Kasumi-1 (cell line): ENCODE measurements around the gene UBTD2.
"Not testable (repeated sequence)": the region's sequence is repeated elsewhere in the genome, so short reads cannot be mapped to it uniquely, and the experiment has no call there.

Experiments used
- DNase-seq, 2 experiments: peaks; one replicate each; lab custom pipeline; 2025; lab: John Stamatoyannopoulos, UW

Gene UBTD2

DNA sequence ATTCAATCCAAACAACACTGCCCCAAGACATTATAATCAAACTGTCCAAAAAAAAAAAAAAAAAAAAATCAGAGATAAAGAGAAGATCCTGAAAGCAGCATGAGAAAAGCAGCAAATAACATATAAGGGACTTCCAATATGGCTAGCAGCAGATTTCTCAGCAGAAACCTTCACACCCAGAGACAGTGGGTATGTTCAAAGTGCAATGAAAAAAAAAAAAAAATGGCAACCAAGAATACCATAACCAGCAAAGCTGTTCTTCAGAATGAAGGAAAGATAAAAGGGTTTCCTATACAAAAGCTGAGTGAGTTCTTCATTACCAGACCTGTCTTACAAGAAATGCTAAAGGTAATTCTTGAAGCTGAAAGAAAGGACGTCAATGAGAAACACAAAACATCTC lies 32.1 kb downstream of the UBTD2 start:
- no peak for DNase-seq

DNA sequence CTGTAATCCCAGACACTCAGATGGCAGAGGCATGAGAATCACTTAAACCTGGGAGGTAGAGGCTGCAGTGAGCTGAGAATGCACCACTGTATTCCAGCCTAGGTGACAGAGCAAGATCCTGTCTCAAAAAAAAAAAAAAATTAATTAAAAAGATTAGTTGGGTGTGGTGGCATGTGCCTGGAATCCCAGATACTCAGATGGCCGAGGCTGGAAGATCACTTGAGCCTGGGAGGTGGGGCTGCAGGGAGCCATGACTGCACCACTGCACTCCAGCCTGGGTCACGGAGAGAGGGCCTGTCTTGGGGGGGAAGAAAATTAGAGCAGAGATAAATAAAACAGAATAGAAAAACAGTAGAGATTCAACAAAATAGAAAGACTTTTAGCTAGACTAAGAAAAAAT lies 34.9 kb downstream of the UBTD2 start:
- no peak for DNase-seq

DNA sequence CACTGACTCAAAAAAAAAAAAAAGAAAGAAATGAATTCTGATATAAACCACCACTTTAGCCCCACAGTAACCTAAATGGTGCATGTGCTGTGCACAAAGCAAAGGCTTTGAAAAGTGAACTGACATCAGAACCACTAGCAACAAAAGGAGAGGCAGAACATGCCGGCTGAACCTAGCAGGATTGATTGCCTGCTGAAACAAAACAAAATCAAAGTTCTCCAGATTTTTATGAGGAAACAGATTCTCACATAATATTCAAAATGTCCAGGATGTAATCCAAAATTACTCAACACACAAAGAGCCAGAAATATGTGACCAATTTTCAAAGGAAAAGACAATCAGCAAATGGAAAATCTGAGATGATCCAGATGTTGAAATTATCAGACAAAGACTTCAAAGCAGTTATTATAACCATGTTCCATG lies 37.9 kb downstream of the UBTD2 start:
- DNase-seq: no peak

DNA sequence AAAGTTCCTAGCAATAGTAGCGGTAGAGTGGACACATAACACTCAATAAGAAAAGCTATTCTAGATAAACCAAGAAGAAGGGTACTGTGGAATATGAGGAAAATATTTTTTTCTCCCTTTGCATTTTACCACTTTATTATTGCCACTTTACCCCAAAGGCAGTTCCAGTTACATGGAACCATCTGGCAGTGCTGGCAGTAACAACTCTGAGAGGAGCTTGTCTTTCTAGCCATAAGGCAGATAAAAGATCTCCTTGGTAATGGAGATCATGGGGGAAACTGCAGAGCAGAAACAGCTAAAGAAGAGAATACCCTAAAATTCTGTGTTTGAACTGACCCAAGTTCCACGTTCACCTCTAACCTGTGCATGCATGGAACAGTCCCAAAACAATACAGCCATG lies 38.5 kb downstream of the UBTD2 start:
- DNase-seq: no peak

DNA sequence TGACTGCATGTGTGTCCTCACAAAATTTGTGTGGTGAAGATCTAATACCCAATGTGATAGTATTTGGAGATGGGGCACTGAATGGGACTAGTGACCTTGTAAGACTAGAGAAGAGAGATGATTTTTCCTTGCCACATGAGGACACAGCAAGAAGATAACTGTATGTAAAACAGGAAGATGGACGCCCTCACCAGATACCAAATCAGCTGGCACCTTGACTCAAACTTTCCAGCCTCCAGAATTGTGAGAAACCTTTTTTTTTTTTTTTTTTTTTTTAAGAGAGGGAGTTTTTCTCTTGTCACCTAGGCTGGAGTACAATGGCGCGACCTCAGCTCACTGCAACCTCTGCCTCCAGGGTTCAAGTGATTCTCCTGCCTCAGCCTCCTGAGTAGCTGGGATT lies 40.3 kb downstream of the UBTD2 start:
- no peak for DNase-seq

DNA sequence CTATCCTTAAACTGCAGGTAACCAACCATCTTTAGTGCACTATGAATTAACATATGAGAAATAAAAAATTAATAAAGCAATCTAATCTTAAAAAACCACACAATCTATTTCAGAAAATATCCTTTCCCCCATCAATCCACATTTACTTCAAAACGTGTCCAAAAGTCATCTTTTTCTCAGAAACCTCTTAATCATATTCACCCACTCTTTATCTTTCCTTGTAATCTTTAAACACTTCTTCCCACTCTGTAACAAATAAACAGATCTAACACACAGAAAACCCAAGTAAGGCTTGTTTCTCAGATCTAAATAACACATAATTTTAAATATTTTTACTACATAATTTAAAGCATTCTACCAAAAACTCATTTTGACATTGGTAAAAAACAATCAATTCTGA lies 45.2 kb downstream of the UBTD2 start:
- DNase-seq: no peak

DNA sequence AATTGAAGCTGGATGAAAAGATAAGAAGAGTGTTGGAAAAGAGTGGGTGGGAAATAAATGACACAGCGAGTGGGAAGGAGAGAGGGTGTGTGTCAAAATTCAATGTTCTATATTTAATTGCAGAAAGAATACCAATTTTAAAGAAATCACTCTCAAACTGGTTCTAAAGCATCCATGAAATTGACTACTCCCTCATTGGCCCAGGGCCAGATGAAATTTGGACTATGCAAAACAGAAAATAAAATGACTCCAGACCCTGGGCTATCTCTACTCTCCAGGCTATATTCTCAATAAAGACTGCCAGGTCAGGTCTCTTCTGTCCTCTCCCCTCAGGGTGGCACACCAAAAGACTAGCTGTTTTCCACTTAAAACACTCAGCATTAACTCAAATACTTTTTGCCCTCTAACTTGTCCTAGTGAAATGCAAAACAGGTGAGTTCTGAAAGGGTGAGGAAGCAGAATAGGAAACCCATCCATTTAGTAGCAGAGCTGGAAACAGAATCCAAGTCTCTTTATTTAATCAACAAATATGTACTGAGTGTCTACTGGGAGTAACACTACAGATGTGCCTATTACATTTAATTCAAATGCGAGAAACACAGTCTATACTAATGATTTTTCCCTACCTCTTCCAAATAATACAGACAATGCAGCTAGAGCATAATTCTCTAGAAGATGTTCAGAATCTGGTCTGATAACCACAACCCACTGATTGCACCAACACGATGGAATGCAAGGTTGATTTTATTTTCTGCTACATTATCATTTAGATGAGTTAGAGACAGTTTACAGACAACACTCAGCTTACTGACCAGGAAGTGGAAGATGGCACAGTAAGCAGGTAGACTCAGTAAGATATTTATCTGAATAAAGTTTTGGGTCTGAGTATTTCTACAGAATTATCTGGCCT lies 47.5 kb downstream of the UBTD2 start:
- DNase-seq: no peak

DNA sequence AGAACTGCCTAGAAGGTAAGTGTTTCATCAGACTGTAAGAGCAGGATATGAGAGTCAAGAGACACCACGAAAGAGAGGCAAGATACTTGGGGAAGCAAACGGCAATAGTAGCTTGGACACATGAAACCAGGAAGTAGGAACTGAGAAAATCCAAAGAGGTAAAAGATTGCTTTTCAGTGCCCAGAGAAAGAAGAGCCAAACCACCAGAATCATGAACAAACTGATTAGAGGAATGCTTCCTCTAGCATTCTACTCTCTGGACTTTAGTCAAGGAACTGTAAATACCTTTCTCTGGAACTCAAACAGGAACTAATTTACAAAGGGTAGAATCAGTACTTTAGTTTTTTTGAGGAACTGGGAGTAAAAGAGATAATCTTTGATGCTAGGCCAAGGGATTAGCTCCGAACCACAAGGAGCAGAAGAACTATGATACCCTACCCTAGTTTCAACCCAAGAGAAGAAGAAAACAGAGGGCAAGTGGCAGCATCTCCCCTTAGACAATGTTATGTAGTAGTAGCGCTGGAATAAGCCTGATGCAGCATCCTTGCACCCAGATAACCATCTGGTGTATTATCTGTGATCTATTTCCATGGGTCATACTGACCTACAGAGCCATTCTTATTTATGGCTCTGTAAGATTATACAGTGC lies 48.3 kb downstream of the UBTD2 start:
- DNase-seq: peak; percentile 42 to 62

DNA sequence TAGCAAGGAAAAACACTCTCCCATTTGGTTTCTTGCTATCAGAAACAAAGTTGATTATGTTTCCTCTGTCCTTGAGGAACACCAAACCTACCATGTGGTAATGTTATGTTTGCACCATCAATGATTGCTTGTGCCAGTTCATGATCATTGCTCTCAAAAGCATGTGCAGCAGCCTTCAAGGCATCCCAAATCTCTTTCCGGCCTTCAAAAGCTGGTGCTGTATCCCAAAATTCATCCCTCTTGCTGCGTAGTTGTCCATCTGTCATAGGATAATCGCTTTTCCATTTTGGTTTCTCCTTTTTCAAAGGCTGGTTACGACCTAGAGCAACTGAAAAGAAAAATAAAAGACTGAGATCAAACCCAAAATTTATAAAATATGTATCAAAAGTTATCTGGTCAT lies 49.5 kb downstream of the UBTD2 start:
- no peak for DNase-seq

DNA sequence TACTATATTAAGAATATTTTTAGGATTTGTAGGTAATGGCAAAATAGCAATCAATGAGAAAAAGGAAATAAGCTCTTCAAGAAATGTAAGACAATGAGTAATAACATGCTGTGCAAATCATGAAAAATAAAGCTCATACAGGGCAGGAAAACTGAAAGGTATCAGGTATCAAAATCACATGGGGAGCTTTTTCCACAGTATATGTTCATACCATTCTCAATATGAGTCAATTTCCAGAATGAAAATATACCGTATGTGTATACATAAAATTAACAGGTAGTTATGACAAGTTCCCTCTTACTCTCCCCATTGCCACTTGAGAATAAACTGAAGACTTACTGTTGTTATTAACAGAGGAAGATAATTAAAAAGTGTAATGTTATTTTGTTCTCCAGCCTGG lies 53.7 kb downstream of the UBTD2 start:
- no peak for DNase-seq

DNA sequence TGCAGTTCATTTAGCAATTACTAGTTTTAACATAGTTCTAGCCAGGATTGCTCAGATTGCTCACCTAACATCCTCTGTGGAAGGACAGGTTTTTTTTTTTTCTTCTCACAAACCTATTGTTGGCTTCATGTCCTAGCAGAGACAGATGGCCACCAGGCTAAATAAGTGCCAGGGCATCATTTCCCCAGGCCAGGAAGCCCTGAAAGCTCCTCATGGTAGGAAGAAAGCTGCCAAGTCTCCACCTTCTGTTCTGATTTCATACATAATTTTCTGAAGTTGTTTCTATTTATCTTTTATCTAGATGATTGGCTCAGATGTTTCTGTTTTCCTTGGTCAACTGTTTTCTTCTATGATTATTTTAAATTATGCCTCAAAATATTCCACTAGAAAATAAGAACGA lies 58.6 kb downstream of the UBTD2 start:
- DNase-seq: no peak

DNA sequence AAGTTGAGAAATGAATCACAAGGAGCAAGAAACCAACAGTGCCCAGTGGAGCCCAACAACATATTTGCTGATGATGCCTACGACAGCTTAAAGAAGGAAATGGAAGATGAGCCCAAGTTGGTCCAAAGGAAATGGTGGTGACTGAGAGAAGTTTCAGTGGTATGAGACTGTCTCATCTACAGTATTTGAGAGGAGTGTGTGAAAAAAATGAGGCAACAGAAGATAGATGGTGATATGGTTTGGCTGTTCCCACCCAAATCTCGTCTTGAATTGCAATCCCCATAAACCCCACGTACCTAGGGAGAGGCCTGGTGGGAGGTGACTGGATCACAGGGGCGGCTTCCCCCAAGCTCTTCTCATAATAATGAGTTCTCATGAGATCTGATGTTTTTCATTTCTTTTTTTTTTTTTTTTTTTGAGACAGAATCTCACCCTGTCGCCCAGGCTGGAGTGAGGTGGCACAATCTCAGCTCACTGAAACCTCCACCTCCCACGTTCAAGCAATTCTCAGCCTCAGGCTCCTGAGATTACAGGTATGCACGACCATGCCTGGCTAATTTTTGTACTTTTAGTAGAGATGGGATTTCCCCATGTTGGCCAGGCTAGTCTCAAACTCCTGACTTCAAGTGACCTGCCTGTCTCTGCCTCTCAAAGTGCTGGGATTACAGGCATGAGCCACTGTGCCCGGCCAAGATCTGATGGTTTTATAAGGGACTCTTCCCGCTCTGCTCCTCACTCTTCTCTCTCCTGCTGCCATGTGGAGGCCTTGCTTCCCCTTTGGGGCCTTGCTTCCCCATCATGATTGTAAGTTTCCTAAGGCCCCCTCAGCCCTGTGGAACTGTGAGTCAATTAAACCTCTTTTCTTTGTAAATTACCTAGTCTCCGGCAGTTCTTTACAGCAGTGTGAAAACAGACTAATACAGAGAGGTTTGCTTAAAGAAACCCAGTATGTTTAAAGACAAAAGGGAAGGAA lies 59.4 kb downstream of the UBTD2 start:
- DNase-seq: peak in 1 of 2 experiments; percentile 7

DNA sequence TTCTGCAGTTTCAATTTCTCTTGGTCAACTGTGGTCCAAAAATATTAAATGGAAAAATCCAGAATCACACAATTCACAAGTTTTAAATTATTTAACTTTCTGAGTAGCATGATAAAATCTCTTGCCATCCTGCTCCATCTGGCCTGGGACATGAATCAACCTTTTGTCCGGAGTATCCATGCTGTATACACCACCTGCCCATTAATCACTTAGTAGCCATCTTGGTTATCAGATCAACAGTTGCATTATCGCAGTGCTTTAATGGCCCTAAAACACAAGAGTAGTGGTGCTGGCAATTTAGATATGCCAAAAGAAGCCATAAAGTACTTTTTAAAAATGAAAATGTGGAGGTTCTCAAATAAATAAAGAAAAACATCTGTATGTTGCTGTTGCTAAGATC lies 64.3 kb downstream of the UBTD2 start:
- DNase-seq: no peak

DNA sequence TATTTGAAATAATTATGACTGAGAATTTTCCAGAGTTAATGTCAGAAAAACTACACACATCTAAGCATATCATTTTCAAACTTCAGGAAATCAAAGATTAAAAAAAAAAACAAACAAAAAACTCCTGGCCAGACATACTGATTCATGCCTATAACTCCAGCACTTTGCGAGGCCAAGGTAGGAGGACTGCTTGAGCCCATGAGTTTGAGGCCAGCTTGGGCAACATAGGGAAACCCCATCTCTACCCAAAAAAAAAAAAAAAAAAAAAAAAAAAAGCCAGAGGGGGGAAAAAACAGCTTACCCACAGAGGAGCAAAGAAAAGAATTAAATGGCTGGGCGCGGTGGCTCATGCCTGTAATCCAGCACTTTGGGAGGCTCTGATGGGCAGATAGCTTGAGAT lies 67.2 kb downstream of the UBTD2 start:
- DNase-seq: no peak

DNA sequence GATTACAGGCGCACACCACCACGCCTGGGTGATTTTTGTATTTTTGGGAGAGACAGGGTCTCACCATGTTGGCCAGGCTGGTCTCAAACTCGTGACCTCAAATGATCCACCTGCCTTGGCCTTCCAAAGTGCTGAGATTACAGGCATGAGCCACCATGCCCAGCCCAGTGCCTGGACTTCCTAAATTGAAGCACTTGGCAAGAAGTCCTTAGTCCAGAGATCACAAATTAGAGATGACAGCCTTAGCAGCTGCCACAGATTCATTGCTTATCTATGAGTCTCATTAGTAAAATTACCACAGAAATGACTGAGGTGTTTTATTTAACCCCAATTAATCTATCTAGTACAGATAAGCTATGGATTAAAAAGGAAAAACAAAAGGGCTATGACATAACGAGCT lies 70.4 kb downstream of the UBTD2 start:
- no peak for DNase-seq

DNA sequence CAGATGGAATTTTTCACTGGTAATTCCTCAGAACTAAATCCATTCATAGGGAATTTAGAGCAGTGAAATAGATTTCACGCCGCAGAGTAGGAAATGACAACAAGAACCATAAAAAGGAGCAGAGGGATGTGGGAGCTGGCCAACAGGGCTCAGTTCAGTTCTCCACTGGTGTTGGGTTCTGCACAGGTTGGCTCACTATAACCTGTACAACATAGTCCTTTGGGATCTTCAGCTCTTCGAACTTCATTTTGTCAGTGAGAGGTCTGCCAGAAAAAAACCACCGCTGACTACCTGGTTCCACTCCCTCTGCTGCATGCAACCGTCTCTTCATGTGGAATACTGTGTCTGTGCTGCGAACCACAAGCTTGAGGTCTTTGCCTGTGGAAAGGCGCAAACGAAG lies 71.9 kb downstream of the UBTD2 start:
- DNase-seq: no peak

DNA sequence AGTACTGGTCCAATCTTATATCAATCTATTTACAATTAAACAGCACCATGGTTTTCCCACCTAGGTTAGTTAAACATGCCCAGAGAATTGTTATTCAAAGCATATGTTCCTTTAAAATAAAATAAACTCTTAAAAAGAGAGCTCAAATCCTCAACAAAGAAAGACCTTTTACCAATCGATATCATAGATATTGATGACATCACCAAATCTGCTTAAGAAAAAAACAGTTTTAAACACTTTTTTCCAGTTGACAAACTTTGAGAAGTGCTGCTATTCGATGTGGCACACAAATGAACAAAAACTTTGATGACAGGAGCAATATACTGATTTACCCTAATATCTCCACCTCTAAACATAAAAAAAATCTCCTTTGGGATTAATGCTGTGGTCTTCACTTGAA lies 73.8 kb downstream of the UBTD2 start:
- no peak for DNase-seq

DNA sequence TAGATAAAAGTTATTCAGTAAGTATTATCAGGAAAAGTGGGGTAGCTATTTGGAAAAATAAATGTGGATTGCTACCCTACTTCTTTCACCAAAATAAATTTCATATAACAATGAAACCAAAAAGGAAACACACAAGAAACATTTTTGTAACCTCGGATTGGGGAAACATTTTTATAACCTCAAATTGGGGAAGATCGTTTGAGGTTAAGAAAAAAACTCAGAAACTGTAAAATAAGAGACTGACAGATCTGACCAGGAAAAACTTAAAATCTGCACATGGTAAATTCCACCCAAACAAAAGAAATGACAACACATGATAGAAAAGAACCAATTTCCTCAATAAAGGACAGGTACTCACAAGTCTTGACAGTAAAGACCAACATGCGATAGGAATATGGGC lies 76.1 kb downstream of the UBTD2 start:
- peak; percentile 10 to 17 for DNase-seq

DNA sequence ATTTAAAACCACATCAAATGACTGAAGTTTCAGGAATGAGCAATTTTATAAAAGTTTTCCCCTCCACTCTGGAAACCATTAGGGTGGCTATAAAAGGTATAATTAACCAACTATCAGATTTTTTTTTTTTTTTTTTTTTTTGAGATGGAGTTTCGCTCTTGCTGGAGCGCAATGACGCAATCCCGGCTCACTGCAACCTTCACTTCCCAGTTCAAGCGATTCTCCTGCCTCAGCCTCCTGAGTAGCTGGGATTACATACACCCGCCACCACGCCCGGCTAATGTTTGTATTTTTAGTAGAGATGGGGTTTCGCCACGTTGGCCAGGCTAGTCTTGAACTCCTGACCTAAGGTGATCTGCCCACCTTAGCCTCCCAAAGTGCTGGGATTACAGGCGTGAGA lies 77.6 kb downstream of the UBTD2 start:
- DNase-seq: not testable (repeated sequence)

DNA sequence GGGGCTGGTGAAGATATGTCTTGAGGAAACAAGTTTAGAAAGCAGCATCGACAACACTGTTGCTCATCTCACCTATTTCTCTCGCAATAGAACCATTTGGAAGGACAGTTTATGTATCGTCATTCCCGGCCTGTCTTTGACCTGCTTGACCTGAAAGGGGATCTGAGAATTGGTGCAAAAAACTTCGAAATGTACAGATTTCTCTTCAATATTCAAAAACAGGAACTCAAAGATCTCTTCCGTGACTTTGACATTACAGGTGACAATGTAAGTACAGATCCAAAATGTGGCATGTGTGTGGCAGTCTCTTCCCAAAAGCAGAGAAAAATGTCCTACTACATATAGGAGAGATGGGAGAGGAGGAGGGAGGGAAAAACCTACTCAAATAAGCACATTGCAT lies 83.1 kb downstream of the UBTD2 start:
- DNase-seq: no peak

DNA sequence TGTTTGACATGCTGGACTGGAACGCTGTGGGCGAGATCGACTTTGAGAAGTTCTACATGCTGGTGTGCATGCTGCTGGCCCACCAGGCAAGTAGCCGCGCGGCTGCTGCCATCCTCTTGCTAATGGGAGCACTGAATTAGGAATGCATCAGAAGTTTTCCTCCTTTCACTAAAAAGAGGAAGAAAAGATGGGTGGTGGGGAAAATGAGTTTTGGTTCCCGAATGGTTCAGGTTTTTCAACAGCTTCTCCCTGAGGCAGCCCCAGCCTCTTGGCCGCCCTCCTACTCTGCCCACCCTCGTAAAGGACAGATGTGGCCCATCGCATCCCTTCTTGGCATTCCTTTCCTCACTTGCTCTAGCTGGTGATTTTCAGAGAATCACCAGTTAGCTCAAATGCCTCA lies 84.1 kb downstream of the UBTD2 start:
- no peak for DNase-seq

DNA sequence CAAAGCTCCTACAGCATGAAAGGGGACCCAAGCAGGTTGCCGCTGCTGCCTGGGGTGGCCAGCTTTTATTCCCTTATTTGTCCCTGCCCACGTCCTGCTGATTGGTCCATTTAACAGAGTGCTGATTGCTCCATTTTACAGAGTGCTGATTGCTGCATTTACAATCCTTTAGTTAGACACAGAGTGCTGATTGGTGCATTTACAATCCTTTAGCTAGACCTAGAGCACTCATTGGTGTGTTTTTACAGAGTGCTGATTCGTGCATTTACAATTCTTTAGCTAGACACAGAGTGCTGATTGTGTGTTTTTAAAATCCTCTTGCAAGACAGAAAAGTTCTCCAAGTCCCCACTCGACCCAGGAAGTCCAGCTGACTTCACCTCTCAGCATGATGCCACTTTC lies 85.8 kb downstream of the UBTD2 start:
- not testable (repeated sequence) for DNase-seq
